Neuronal stem cell (in vitro differentiated cells): ENCODE measurements around the gene MICAL3.

Source experiments
- DNase-seq: peaks from one replicate; pipeline ENCODE4 v3.0.0-alpha.2; 2013; ENCODE audit warnings: low spot score
- H2AFZ ChIP-seq: one replicate; pipeline ENCODE4 v1.6.1; 2013; ENCODE audit warnings: mild to moderate bottlenecking, low read length, inconsistent platforms
- H2AK5ac ChIP-seq: 2 replicates; pipeline ENCODE4 v1.6.1; 2013; ENCODE audit warnings: low read depth, mild to moderate bottlenecking, inconsistent platforms, low read length, moderate library complexity, mixed read lengths
- H2BK120ac ChIP-seq: 2 replicates; pipeline ENCODE4 v1.6.1; 2013; ENCODE audit warnings: low read depth, mild to moderate bottlenecking, inconsistent platforms, low read length, moderate library complexity, mixed read lengths
- H2BK12ac ChIP-seq: one replicate; pipeline ENCODE4 v1.6.1; 2013; ENCODE audit warnings: low read length, inconsistent platforms
- H2BK15ac ChIP-seq: 2 replicates; pipeline ENCODE4 v1.6.1; 2013; ENCODE audit warnings: mild to moderate bottlenecking, low read length, inconsistent platforms, mixed read lengths
- H2BK5ac ChIP-seq: one replicate; pipeline ENCODE4 v1.6.1; 2013; ENCODE audit warnings: inconsistent platforms, mild to moderate bottlenecking, low read length, moderate library complexity
- H3K14ac ChIP-seq: one replicate; pipeline ENCODE4 v1.6.1; 2013; ENCODE audit warnings: low read length, inconsistent platforms
- H3K18ac ChIP-seq: 2 replicates; pipeline ENCODE4 v1.6.1; 2013; ENCODE audit warnings: low read length, inconsistent platforms
- H3K23ac ChIP-seq: 2 replicates; pipeline ENCODE4 v1.6.1; 2013; ENCODE audit warnings: low read depth, mild to moderate bottlenecking, mixed read lengths, low read length, inconsistent platforms; ENCODE audit not compliant: poor library complexity
- H3K27ac ChIP-seq: replicated peaks from 3 replicates; pipeline ENCODE4 v1.5.1; 2013; ENCODE audit warnings: low read length, inconsistent platforms
- H3K27me3 ChIP-seq, 3 experiments: 2 replicates each; pipeline ENCODE4 v1.6.1; 2013; ENCODE audit warnings: low read length in 3 of 3, mild to moderate bottlenecking in 2 of 3, inconsistent platforms in 1 of 3, low read depth in 1 of 3, mixed read lengths in 1 of 3, moderate library complexity in 1 of 3; ENCODE audit not compliant: control insufficient read depth in 3 of 3, insufficient read depth in 3 of 3
- H3K36me3 ChIP-seq, 2 donors: replicated peaks in 1 of 2; 2 replicates each; pipeline ENCODE4 v1.6.1; 2013; ENCODE audit warnings: low read length in 2 of 2; ENCODE audit not compliant: control insufficient read depth in 2 of 2, insufficient read depth in 2 of 2
- H3K4ac ChIP-seq: 2 replicates; pipeline ENCODE4 v1.6.1; 2013; ENCODE audit warnings: inconsistent platforms, mild to moderate bottlenecking, low read length, moderate library complexity
- H3K4me1 ChIP-seq, 2 donors: 1 replicate in 1 of 2; 2 replicates in 1 of 2; pipeline ENCODE4 v1.6.1; 2013; ENCODE audit warnings: low read length in 2 of 2, low read depth in 1 of 2; ENCODE audit not compliant: control insufficient read depth in 2 of 2, insufficient read depth in 1 of 2
- H3K4me2 ChIP-seq: one replicate; pipeline ENCODE4 v1.6.1; 2013; ENCODE audit warnings: mild to moderate bottlenecking, low read length, inconsistent platforms; ENCODE audit not compliant: insufficient read depth, poor library complexity, severe bottlenecking
- H3K4me3 ChIP-seq, 2 donors: 2 replicates each; pipeline ENCODE4 v1.5.1; 2013; ENCODE audit warnings: low read length in 2 of 2, mild to moderate bottlenecking in 2 of 2, inconsistent platforms in 1 of 2, moderate library complexity in 1 of 2
- H3K79me1 ChIP-seq: one replicate; pipeline ENCODE4 v1.6.1; 2013; ENCODE audit warnings: low read depth, mild to moderate bottlenecking, inconsistent platforms, low read length, moderate library complexity
- H3K9ac ChIP-seq: one replicate; pipeline ENCODE4 v1.6.1; 2013; ENCODE audit warnings: mild to moderate bottlenecking, low read depth, low read length, inconsistent platforms; ENCODE audit not compliant: poor library complexity
- H3K9me3 ChIP-seq, 2 donors: replicated peaks in 1 of 2; 2 replicates each; pipeline versions ENCODE3 to v1.6.1; 2013; ENCODE audit warnings: low read length in 2 of 2, mild to moderate bottlenecking in 2 of 2, inconsistent platforms in 1 of 2, low read depth in 1 of 2, mixed read lengths in 1 of 2, moderate library complexity in 1 of 2; ENCODE audit not compliant: control insufficient read depth in 2 of 2, insufficient read depth in 1 of 2
- H4K8ac ChIP-seq: one replicate; pipeline ENCODE4 v1.6.1; 2013; ENCODE audit warnings: low read depth, mild to moderate bottlenecking, inconsistent platforms, low read length, moderate library complexity
- H4K91ac ChIP-seq: one replicate; pipeline ENCODE4 v1.6.1; 2013; ENCODE audit warnings: low read length, low read depth, mild to moderate bottlenecking, inconsistent platforms; ENCODE audit not compliant: poor library complexity
- WGBS, 2 donors: extraction: QIAGEN DNeasy Blood & Tissue Kit; methylation state at CpG; one replicate each; pipeline ENCODE4 v1.1.7; 2013; ENCODE audit warnings: missing lambda C conversion rate in 2 of 2, mixed read lengths in 1 of 2; ENCODE audit not compliant: insufficient read length in 2 of 2, insufficient replicate concordance in 1 of 2; ENCODE audit errors: extremely low coverage in 2 of 2; 5-methylcytosine and 5-hydroxymethylcytosine counted together

Gene MICAL3

DNA sequence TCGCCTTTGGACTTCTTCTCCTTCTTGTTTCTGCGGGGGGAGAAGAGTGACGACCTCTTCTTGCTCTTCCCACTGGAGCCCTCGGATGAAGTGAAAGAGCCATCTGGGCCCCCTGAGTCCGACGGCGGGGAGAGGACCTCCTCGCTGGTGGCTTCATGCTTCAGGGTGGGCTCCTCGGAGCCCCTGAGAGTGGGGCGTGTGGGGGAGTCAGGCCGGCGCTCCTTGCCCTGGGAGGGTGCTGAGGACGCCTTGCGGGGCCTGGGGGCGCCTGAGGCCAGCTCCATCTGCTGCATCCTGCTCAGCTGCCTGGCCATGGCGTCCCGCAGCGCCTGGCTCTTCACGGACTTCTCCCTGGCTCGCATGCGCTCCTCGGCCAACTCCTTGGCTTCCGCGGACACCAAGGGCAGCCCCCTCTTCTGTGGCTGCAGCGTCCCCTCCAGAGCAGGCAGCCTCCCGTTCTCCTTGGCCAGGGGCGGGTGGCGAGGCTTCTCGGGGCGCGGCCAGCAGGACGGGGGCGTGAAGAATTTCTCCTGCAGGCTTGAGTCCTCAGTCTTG, 206.8 kb downstream of the MICAL3 start:
- WGBS, 2 donors = no CpG with 5 or more reads among the region's 33 CpGs

DNA sequence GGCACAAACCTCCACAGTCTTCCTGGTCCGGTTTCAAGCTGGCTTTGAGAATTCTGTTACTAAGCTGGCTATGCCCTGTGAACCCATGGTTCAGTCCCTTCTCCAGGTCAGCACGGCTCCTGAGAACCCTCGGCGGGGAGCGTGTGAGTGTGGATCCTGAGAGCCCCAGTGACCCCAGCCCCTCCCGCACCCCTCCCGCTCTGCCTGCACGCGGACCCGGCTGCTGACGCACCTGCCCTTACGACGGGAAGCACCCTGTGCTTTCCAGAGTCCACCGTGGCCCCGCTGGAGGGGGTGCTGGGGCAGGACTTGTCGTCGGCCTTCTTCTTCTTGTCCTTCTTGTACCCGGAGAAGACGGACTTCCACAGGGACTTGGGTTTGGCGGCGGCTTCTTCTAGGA, 207.3 kb downstream of the MICAL3 start:
- no peak overlapping the region for H3K4me2 ChIP-seq
- H3K27ac ChIP-seq = no peak overlapping the region
- no peak overlapping the region for H4K8ac ChIP-seq
- H2AK5ac ChIP-seq = no peak overlapping the region
- no peaks in the 10 kb centered on the region for H3K27me3 ChIP-seq
- no peak for DNase-seq
- no peak overlapping the region for H3K18ac ChIP-seq
- peaks cover 1% of the 10 kb centered on the region for H3K79me1 ChIP-seq
- no peak overlapping the region for H2BK15ac ChIP-seq
- H3K4ac ChIP-seq = no peak overlapping the region
- H3K4me1 ChIP-seq = no peaks in the 10 kb centered on the region
- no CpG with 5 or more reads among the region's 21 CpGs for WGBS, 2 donors
- no peaks in the 10 kb centered on the region for H3K9me3 ChIP-seq
- H3K36me3 ChIP-seq = peaks cover 13 to 46% of the 10 kb centered on the region in 2 donors
- H3K23ac ChIP-seq = no peak overlapping the region
- H3K4me3 ChIP-seq = no peak overlapping the region
- H2BK5ac ChIP-seq = peak overlapping the region; percentile 32
- peak overlapping the region; percentile 17 for H3K14ac ChIP-seq
- no peak overlapping the region for H2AFZ ChIP-seq
- no peak overlapping the region for H2BK12ac ChIP-seq
- no peak overlapping the region for H4K91ac ChIP-seq
- no peak overlapping the region for H3K9ac ChIP-seq
- H2BK120ac ChIP-seq = no peak overlapping the region

More for the DNA sequence above, 206.8 kb downstream of the MICAL3 start:
- H3K23ac ChIP-seq = peak overlapping the region; percentile 40
- no peak overlapping the region for H3K9ac ChIP-seq
- H2BK15ac ChIP-seq = no peak overlapping the region
- no peak overlapping the region for H2BK12ac ChIP-seq
- H3K9me3 ChIP-seq = no peaks in the 10 kb centered on the region
- H2BK5ac ChIP-seq = no peak overlapping the region
- no peak overlapping the region for H3K4ac ChIP-seq
- H3K27ac ChIP-seq = no peak overlapping the region
- no peaks in the 10 kb centered on the region for H3K79me1 ChIP-seq
- H2BK120ac ChIP-seq = no peak overlapping the region
- H3K27me3 ChIP-seq = no peaks in the 10 kb centered on the region
- H3K4me3 ChIP-seq = no peak overlapping the region
- no peak for DNase-seq
- H4K8ac ChIP-seq = no peak overlapping the region
- no peak overlapping the region for H3K14ac ChIP-seq
- H2AK5ac ChIP-seq = no peak overlapping the region
- no peaks in the 10 kb centered on the region for H3K4me1 ChIP-seq
- H2AFZ ChIP-seq = no peak overlapping the region
- no peak overlapping the region for H4K91ac ChIP-seq
- peaks cover 11 to 42% of the 10 kb centered on the region in 2 donors for H3K36me3 ChIP-seq
- H3K4me2 ChIP-seq = no peak overlapping the region
- peak overlapping the region; percentile 79 for H3K18ac ChIP-seq

DNA sequence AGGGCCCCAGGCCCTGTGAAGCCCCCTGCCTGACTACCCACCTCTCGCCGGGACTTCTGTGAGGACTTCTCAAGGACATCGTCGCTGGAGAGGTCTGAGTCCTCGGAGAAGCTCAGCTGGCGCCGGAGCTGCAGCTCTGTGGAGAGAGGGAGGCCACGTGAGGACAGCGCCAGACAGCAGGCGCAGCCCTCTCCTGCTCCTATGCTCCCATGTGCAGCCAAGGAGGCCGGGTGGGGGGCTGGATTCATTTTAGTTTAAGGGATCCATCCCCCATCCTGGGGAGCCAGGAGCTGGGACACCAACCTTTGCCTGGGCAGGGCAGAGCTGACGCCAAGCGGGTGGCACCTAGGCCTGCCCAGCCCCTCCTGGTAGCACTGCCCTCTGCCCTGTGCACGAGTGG, 207.7 kb downstream of the MICAL3 start:
- Histone ChIP-seq H2BK120ac (no peak overlapping the region), H2BK15ac (no peak overlapping the region), H2BK5ac (peak overlapping the region; percentile 32), H3K9me3 (no peaks in the 10 kb centered on the region), H3K4me3 (no peak overlapping the region), H3K36me3 (peaks cover 13 to 45% of the 10 kb centered on the region in 2 donors), H2AFZ (no peak overlapping the region), H3K27ac (no peak overlapping the region), H3K4ac (no peak overlapping the region), H3K4me1 (no peaks in the 10 kb centered on the region), H2AK5ac (no peak overlapping the region), H3K9ac (no peak overlapping the region), H4K91ac (no peak overlapping the region), H3K18ac (no peak overlapping the region), H3K14ac (peak overlapping the region; percentile 17), H3K27me3 (no peaks in the 10 kb centered on the region), H3K23ac (no peak overlapping the region), H3K4me2 (no peak overlapping the region), H4K8ac (no peak overlapping the region), H3K79me1 (peaks cover 2% of the 10 kb centered on the region), H2BK12ac (no peak overlapping the region)
- WGBS, 2 donors = no CpG with 5 or more reads among the region's 14 CpGs
- no peak for DNase-seq

DNA sequence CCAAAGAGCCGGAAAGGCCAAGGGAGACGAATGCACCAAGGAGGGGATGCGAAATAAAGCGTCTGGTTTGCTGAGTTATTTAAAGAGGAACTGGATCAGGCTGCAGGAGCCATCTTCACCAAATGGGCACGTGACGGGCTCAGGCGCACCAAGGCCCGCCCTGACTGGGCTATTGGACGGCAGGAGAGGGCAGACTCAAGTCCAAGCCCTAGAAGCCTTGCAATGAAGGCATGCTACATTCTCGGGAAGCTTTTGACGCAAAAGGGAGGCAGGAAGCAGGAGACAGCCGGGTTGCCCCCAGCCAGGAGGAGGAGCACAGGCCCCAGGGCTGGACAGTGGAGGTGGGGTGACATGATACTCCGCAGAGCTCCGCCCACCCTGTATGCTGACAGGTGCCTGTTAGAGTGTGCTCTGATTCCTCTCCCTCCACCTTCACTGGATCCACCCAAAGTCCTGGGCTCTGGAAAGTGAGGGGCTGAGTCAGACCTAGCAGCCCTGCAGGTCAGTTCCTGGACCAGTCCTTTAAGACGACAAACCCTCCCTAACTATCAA, 208.6 kb downstream of the MICAL3 start:
- Histone ChIP-seq H3K4me3 (no peak overlapping the region), H4K91ac (no peak overlapping the region), H4K8ac (no peak overlapping the region), H3K36me3 (peaks cover 12 to 39% of the 10 kb centered on the region in 2 donors), H3K4me1 (no peaks in the 10 kb centered on the region), H3K23ac (peak overlapping the region; percentile 34), H2BK12ac (no peak overlapping the region), H3K79me1 (peaks cover 2% of the 10 kb centered on the region), H3K4ac (no peak overlapping the region), H2BK15ac (no peak overlapping the region), H3K4me2 (no peak overlapping the region), H3K27me3 (no peaks in the 10 kb centered on the region), H3K9ac (no peak overlapping the region), H3K18ac (no peak overlapping the region), H3K9me3 (no peaks in the 10 kb centered on the region), H2AK5ac (no peak overlapping the region), H2AFZ (no peak overlapping the region), H2BK120ac (no peak overlapping the region), H2BK5ac (peak overlapping the region; percentile 32), H3K14ac (no peak overlapping the region), H3K27ac (no peak overlapping the region)
- WGBS, 2 donors = no CpG with 5 or more reads among the region's 15 CpGs
- DNase-seq = no peak
